Activated gamma-delta T cell treated with anti-CD3 and anti-CD28 coated beads, Interleukin-2, amount 50 U/mL, for 16 hours (primary cell): ENCODE data around the gene PRPF6.
A peak's percentile ranks its signal among the peaks of the same experiment; 100 is the strongest.
"Not testable (repeated sequence)": the region's sequence is repeated elsewhere in the genome, so short reads cannot be mapped to it uniquely, and the experiment has no call there.

Experiments
- DNase-seq: peaks from one replicate; pipeline ENCODE4 v3.0.0-alpha.2; 2020; ENCODE audit warnings: low read depth

PRPF6 gene

DNA sequence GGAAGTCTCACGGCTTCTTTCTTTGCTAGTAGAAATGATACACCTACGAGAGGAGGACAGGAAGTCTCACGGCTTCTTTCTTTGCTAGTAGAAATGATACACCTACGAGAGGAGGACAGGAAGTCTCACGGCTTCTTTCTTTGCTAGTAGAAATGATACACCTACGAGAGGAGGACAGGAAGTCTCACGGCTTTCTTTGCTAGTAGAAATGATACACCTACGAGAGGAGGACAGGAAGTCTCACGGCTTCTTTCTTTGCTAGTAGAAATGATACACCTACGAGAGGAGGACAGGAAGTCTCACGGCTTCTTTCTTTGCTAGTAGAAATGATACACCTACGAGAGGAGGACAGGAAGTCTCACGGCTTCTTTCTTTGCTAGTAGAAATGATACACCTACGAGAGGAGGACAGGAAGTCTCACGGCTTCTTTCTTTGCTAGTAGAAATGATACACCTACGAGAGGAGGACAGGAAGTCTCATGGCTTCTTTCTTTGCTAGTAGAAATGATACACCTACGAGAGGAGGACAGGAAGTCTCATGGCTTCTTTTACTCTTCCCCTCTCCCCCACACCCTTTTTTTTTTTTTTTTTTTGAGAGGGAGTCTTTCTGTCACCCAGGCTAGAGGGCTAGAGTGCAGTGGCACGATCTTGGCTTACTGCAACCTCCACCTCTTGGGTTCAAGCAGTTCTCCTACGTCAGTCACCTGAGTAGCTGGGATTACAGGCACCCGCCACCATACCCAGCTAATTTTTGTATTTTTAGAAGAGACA, 31.6 kb downstream of the PRPF6 start:
- DNase-seq: not testable (repeated sequence)

DNA sequence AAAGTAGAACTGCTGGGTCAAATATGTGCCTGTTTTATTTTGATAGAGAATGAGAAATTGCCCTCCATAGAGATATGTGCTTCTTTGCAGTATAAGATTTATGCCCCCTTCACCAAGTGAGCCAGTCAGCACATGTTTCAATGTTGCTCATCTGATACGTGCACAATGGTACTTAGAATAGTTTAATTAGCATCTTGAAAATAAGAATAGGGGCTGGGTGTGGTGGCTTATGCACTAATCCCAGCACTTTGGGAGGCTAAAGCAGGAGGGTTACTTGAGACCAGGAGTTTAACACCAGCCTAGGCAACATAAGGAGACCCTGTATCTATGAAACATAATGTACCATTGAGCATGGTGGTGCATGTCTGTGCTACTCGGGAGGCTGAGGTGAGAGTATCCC, 34.7 kb downstream of the PRPF6 start:
- no peak for DNase-seq

DNA sequence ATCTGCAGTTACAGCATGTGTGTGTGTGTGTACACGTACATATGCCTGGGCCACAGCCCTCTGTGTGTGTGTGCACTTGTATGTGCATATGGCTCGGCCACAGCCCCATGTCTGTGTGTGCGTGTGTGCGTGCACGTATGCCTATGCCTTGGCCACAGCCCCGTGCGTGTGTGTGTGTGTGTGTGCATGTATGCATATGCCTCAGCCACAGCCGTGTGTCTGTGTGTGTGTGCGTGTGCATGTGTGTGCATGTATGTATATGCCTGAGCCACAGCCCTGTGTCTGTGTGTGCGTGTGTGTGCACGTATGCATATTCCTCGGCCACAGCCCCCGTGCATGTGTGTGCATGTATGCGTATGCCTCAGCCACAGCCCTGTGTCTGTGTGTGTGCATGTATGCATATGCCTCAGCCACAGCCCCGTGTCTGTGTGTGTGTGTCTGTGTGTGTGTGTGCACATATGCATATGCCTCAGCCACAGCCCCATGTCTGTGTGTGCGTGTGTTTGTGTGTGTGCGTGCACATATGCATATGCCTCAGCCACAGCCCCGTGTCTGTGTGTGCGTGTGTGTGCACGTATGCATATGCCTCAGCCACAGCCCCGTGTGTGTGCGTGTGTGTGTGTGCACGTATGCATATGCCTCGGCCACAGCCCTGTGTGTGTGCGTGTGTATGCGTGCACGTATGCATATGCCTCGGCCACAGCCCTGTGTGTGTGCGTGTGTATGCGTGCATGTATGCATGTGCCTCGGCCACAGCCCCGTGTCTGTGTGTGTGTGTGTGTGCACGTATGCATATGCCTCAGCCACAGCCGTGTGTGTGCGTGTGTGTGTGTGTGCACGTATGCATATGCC, 40.4 kb downstream of the PRPF6 start:
- no peak for DNase-seq

- DNase-seq: no peak
These were observed 41.9 kb downstream of the PRPF6 start for GRCh38 chr20:64022671-64023360.

DNA sequence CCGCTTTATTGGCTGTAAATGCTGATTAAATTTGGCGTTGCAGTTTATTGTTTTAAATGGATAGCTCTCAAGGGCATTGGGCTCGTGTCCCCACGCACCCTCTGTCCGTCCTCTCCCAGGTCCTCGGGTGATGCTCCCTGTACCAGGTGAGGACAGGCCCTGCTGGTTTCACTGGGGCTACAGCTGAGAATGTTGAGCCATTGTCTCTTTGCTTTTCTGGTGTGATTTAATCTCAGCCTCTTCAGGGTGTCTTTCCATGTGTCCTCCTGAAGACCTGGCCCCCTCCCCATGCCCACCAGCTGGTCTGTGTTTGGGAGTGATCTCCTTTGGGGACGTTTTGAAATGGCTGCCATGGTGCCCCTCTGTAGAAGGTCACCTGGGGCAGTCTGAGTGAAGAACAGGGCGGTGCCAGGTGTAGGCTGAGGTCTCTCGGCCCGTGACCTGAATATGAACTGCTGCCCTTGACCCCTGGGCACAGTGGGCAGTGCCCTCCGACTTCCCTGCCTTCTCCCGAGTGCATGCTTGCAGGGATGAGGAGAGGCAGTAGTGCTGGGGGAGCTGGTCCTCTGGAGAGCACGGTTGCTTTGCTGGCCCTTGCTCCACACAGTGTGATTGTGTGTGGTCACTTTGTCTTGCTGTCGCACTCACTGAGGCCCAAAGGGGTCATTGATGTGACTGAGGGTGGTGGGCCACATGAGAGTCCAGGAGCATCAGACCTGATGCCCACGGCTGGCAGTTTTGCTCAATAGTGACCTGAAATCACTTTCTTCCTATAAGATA, 42.6 kb downstream of the PRPF6 start:
- no peak for DNase-seq

DNA sequence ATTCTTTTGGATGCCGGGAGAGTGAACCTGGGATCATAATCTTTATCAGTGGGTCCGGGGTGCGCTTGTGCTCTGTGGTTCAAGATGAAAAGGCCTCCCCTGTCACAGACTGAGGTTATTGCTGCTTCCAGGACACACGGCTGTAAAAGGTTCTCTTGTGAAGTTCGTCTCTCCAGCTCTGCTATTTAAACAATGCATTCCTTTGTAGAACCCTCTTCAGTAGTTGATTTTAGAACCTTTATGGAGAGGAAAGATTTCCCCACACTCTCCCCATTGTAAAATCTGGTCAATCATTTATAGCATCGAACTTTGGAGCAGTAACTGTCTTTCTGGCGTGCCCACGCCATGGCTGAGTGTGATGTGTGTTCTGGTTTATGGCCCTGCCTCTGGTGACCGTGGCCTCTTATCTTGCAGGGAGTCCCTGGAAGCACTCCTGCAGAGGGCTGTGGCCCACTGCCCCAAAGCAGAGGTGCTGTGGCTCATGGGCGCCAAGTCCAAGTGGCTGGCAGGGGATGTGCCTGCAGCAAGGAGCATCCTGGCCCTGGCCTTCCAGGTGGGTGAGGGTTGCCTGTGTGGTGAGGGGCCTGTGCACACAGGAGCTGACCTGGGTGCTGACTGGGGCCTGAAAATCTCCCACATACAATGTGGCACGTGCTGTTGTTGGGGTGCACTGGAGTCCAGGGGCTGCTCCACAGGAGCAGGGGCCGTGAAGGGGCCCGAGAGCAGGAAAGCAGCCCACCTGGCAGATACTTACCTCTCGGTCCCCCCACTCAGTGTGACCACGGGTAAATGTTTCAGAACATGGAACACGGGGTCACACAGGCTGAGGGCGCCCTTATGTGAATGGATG, 43.4 kb downstream of the PRPF6 start:
- DNase-seq: no peak

- no peak for DNase-seq
These were observed 44.3 kb downstream of the PRPF6 start for GRCh38 chr20:64025101-64025825.

- no peak for DNase-seq
These were observed 45.0 kb downstream of the PRPF6 start for GRCh38 chr20:64025826-64026412.

GRCh38 chr20:64027981-64028685, 47.2 kb downstream of the PRPF6 start:
- DNase-seq: no peak

DNA sequence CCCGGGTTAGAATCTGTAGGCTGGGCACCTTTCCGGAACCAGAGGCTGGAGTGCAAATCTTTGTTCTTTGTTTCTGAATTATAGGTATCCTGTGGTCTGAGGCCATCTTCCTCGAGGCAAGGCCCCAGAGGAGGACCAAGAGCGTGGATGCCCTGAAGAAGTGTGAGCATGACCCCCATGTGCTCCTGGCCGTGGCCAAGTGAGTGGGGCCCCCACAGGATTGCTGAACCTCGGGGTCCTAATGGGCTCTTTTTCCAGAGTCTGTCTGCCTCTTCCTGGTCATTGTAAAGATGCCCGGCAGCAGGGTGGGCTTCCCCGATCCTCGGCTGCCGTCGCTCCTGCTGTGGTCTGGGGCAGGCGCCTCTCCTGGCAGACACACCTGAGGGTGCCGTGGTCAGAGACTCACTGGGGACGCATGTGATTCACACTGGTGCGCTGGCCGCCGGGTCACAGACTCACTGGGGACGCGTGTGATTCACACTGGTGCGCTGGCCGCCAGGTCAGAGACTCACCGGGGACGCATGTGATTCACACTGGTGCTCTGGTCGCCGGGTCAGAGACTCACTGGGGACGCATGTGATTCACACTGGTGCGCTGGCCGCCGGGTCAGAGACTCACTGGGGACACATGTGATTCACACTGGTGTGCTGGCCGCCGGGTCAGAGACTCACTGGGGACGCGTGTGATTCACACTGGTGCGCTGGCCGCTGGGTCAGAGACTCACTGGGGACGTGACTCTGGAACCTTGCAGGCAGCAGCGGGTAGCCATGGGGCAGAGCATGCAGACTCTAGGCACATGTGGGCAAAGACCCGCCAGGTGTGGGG, 48.6 kb downstream of the PRPF6 start:
- no peak for DNase-seq

DNA sequence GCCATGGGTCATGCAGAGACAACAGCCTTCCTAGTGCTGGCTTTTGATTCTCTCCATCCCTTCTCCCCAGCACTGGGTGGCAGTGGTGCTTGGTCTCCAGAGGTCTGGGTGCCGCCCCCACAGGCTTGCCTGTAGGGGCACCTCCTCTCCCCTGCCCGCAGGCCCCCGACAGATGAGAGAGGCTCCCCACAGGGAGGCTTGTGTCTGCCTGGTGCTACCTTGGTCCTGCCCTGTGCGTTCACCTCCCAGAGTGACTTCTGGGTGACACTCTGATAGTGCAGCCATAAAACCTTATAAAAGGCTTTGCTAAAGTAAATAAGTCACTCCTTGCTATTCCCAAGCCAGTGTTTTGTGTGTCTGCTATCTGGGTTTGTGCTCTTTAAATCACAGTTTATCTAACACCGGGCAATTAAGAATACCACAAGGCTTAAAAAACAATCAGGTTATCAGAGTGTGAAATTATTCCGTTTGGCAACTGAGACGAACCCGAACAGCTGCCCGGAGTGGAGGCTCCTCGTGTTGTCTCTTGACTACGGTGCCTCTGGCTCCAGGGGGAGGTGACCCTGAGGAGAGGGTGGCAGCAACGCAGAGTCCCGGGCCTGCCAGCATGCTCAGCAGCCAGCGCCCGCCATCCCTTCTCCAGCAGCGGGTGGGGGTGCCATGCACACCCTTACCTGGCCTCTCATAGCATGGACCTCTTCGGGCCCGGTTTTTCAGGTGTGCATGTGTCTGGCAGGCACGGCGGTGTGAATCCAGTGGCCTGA, 49.6 kb downstream of the PRPF6 start:
- DNase-seq: no peak

- no peak for DNase-seq
These were observed 50.9 kb downstream of the PRPF6 start for GRCh38 chr20:64031822-64032314.

GRCh38 chr20:64032706-64033624, 52.0 kb downstream of the PRPF6 start:
- no peak for DNase-seq

GRCh38 chr20:64033981-64034493, 53.1 kb downstream of the PRPF6 start:
- no peak for DNase-seq

DNA sequence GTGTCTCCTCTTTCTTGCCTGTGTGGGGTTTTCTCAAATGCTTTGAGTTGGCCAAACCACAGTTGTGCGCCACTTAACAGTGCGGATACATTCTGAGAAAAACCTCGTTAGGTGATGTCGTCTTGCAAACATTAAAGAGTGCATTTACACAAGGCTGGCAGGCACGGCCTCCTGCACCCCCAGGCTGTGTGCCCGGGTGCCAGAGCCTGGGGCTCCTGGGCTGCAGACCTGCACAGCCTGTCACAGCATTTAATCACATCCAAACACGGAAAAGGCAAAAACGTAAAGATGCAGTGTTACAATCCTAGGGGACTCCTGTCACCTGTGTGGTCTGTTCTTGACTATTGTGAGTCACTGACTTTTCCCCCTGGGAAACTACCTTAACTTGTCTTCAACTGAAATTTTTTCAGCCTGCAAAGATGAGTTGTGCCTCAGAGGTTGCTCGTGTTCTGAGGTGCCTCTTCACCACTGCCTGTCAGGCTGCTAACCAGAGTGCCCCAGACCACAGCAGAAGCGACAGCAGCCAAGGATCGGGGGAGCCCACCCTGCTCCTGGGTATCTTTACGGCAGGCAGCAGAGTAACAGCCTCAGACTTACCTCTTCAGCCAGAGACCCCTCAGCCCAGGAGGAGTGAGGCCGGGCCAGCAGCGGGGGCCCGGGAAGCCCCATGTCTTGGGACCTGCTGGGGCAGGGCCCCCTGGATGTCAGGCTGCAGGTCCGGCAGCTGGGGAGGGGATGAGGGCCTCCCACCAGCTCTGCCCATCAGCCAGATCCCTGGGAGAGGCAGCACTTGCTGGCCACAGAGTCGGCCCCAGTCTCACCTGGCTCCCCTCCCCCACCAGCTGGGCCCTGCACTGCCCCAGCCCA, 54.4 kb downstream of the PRPF6 start:
- DNase-seq: peak; percentile 24
